K562 (cell line): ENCODE measurements around the gene FRMD1. TPM values are rescaled to one million over a fixed set of nuclear protein-coding genes. Genes with fewer than 3 reads are reported as not detected.

Experiments
- ATAC-seq: fragments of 200-7000 bp; cut with Tn5 transposase; 3 replicates; pipeline ENCODE4 v1.9.1; 2020; ENCODE audit warnings: moderate library complexity
- BruUV-seq: library from RNA; stranded (reverse); fragments of 400-500 nt; replicated peaks from 2 replicates; lab custom pipeline; 2021; lab: Mats Ljungman, UMichigan
- CTCF ChIA-PET: fragments of 300-600 bp; formaldehyde crosslinking; extraction: SDS; loops from one replicate; lab custom pipeline; 2021; ENCODE audit warnings: low intra/inter-chr PET ratio; lab: Yijun Ruan, JAX
- POLR2A ChIA-PET: fragments of 300-600, 350-650 bp; sonication (Branson Sonifier 250); formaldehyde crosslinking; extraction: SDS; loops from one replicate; lab custom pipeline; 2021; ENCODE audit warnings: antibody characterized with exemption, inconsistent platforms; lab: Yijun Ruan, JAX
- DNase-seq, 4 experiments: peaks; one replicate each; pipeline versions ENCODE4 v3.0.0 to v3.0.0-alpha.2; 2011 to 2018; ENCODE audit warnings: low spot score in 3 of 4, mixed read lengths in 3 of 4; ENCODE audit errors: extremely low read depth in 1 of 4
- FAIRE-seq: peaks from 2 replicates; lab custom pipeline; 2011; peaks lifted over from hg19 to GRCh38; lab: Jason Lieb, UNC
- H2AFZ ChIP-seq: 2 replicates; pipeline ENCODE4 v1.6.0; 2011; ENCODE audit warnings: low read depth, low read length, control low read depth, inconsistent platforms
- H3K27ac ChIP-seq: fragments of 200-600 bp; 3 replicates; pipeline ENCODE4 v1.8.0; 2011; ENCODE audit warnings: low read depth, mild to moderate bottlenecking, control low read depth, inconsistent platforms, low read length, moderate library complexity, mixed read lengths; ENCODE audit errors: extremely low read depth
- H3K27me3 ChIP-seq, 2 experiments: fragments of 300-600 bp in 1 of 2; 2 replicates in 1 of 2; 3 replicates in 1 of 2; pipeline versions ENCODE4 v1.6.0 to v1.8.0; 2011; ENCODE audit warnings: inconsistent platforms in 2 of 2, low read length in 2 of 2, mild to moderate bottlenecking in 1 of 2, mixed read lengths in 1 of 2, moderate library complexity in 1 of 2; ENCODE audit not compliant: control insufficient read depth in 2 of 2, insufficient read depth in 2 of 2
- H3K36me3 ChIP-seq: fragments of 300-600 bp; 3 replicates; pipeline ENCODE4 v1.8.0; 2011; ENCODE audit warnings: mild to moderate bottlenecking, low read length, inconsistent platforms; ENCODE audit not compliant: control insufficient read depth, insufficient read depth
- H3K4me1 ChIP-seq, 2 experiments: fragments of 200-600 bp in 1 of 2; replicated peaks in 1 of 2; 2 replicates in 1 of 2; 3 replicates in 1 of 2; pipeline versions ENCODE4 v1.5.1 to v1.8.0; 2011; ENCODE audit warnings: inconsistent platforms in 2 of 2, low read length in 2 of 2, mild to moderate bottlenecking in 1 of 2, mixed read lengths in 1 of 2, moderate library complexity in 1 of 2; ENCODE audit not compliant: control insufficient read depth in 2 of 2, insufficient read depth in 2 of 2
- H3K4me2 ChIP-seq: 2 replicates; pipeline ENCODE4 v1.6.1; 2011; ENCODE audit warnings: low read length, control low read depth, inconsistent platforms, mixed read lengths; ENCODE audit not compliant: insufficient read depth
- H3K4me3 ChIP-seq: fragments of 200-600 bp; sonication (generic), shearing (Covaris generic); 2 replicates; pipeline ENCODE4 v1.5.1; 2016; ENCODE audit warnings: control low read depth, inconsistent platforms
- H3K79me2 ChIP-seq: fragments of 200-600 bp; 3 replicates; pipeline ENCODE4 v1.8.0; 2011; ENCODE audit warnings: low read length, inconsistent platforms; ENCODE audit not compliant: control insufficient read depth, insufficient read depth
- H3K9ac ChIP-seq, 2 experiments: 2 replicates each; pipeline versions ENCODE4 v1.6.0 to v1.6.1; 2011; ENCODE audit warnings: low read depth in 2 of 2, low read length in 2 of 2, control low read depth in 1 of 2, inconsistent platforms in 1 of 2, mild to moderate bottlenecking in 1 of 2, mixed read lengths in 1 of 2; ENCODE audit not compliant: insufficient read depth in 1 of 2
- H3K9me1 ChIP-seq: one replicate; pipeline ENCODE4 v1.6.0; 2011; ENCODE audit warnings: inconsistent platforms, mild to moderate bottlenecking, low read length, moderate library complexity; ENCODE audit not compliant: control insufficient read depth, insufficient read depth
- H3K9me3 ChIP-seq: replicated peaks from 2 replicates; pipeline ENCODE4 v1.5.1; 2011; ENCODE audit warnings: low read depth, low read length, inconsistent platforms; ENCODE audit not compliant: control insufficient read depth, insufficient read depth
- H4K20me1 ChIP-seq: replicated peaks from 2 replicates; pipeline ENCODE4 v1.6.1; 2011; ENCODE audit warnings: low read length, inconsistent platforms, mixed read lengths; ENCODE audit not compliant: control insufficient read depth, insufficient read depth
- ARHGAP35 ChIP-seq: fragments of 450-650 bp; IDR thresholded peaks from 2 replicates; pipeline ENCODE4 v1.6.1; 2018; ENCODE audit not compliant: partially characterized antibody
- DLX4 ChIP-seq: fragments of 250-450 bp; sonication (Bioruptor Pico); IDR thresholded peaks from 2 replicates; pipeline ENCODE4 v1.6.1; 2021; ENCODE audit warnings: mild to moderate bottlenecking
- E2F8 ChIP-seq: fragments of 450-650 bp; IDR thresholded peaks from 2 replicates; pipeline ENCODE4 v1.7.1; 2018; ENCODE audit warnings: mild to moderate bottlenecking, low read depth; ENCODE audit not compliant: partially characterized antibody
- ELK1 ChIP-seq: sonication (generic); formaldehyde crosslinking; IDR thresholded peaks from 2 replicates; pipeline ENCODE4 v1.8.1; 2022; ENCODE audit warnings: missing genetic modification reagents
- PHF20 ChIP-seq: fragments of 450-650 bp; IDR thresholded peaks from 2 replicates; pipeline ENCODE4 v1.6.1; 2018; ENCODE audit not compliant: partially characterized antibody
- PKNOX1 ChIP-seq: fragments of 450-650 bp; IDR thresholded peaks from 2 replicates; pipeline ENCODE4 v1.6.1; 2016
- XRCC4 ChIP-seq: IDR thresholded peaks from one replicate; pipeline ENCODE4 v1.6.1; 2011; ENCODE audit not compliant: insufficient read depth, insufficient read length; ENCODE audit errors: extremely low read depth
- ZNF395 ChIP-seq: fragments of 200-800 bp; sonication (Bioruptor generic); IDR thresholded peaks from 2 replicates; pipeline ENCODE4 v1.6.1; 2017; ENCODE audit warnings: missing genetic modification characterization, missing compliant biosample characterization
- ZNF668 ChIP-seq: fragments of 250-450 bp; sonication (Bioruptor Pico); IDR thresholded peaks from 2 replicates; pipeline ENCODE4 v1.8.0; 2022; ENCODE audit warnings: mild to moderate bottlenecking, inconsistent platforms
- WGBS: fragments of 100-300 bp; shearing (Covaris generic); methylation state at CpG from one replicate; pipeline ENCODE4 v1.1.6; 2016; ENCODE audit warnings: low coverage, mixed read lengths; ENCODE audit not compliant: insufficient coverage; ENCODE audit errors: missing lambda C conversion rate; 5-methylcytosine and 5-hydroxymethylcytosine counted together
- in situ Hi-C: fragments of 300-500 bp; cut with MboI; formaldehyde crosslinking; loops from 4 replicates; pipeline ENCODE4 v1.15.0; 2018; ENCODE audit warnings: inconsistent platforms, mixed read lengths
- intact Hi-C: fragments of 100-400 bp; cut with micrococcal nuclease; formaldehyde crosslinking; loops from 2 replicates; pipeline ENCODE4 v1.14.2; 2022
- polyA plus RNA-seq, 8 experiments: library from polyadenylated mRNA; depleted of rRNA in 4 of 8; stranded (reverse) in 5 of 8; unstranded in 3 of 8; fragments of >200 nt; fragmentation: Nextera tagmentation in 2 of 8; fragmentation: Illumina TruSeq in 1 of 8; extraction: Ambion mirVana in 2 of 8; extraction: Trizol in 1 of 8; gene quantifications; 2 replicates each; pipeline versions ENCODE4 v1.2.1 to v1.2.3, GENCODE V29; 2011 to 2014; ENCODE audit warnings: inconsistent platforms in 1 of 8, missing spikeins in 1 of 8
- total RNA-seq, 7 experiments: library from RNA; depleted of rRNA in 6 of 7; stranded (reverse); fragments of >200 nt in 6 of 7; fragmentation: Illumina TruSeq in 2 of 7; extraction: Trizol in 2 of 7; gene quantifications; 2 replicates each; pipeline versions ENCODE4 v1.2.1 to v1.2.3, GENCODE V29; 2011 to 2021; ENCODE audit warnings: low replicate concordance in 1 of 7

The FRMD1 gene
- total and polyA plus RNA-seq, 9 of the 15 experiments (the other 6 are each of a cell fraction or from before 2014, with no cell fraction given), result 0.01 to 0.04 (median 0.01) TPM; not detected in 6

GRCh38 chr6:168014428-168014827 lies 64.6 kb downstream of the FRMD1 start (continued):
- no peak for TF ChIP-seq E2F8

- ChIA-PET POLR2A (interaction anchor here (0.6 kb wide), 2 partner anchors 24 to 954 kb away, joined by 3 read pairs; no protein-coding TSS in a partner anchor), CTCF (no interaction called here)
- Histone ChIP-seq H3K79me2 (no peaks in the 10 kb centered on the region), H3K27ac (no peak overlapping the region), H3K36me3 (no peaks in the 10 kb centered on the region), H3K9me3 (peaks cover 6% of the 10 kb centered on the region; the same call in 1 of the 2 replicates), H2AFZ (no peak overlapping the region), H3K9me1 (no peaks in the 10 kb centered on the region), H3K9ac (no peak overlapping the region), H3K4me2 (no peak overlapping the region), H3K4me3 (no peak overlapping the region), H3K27me3 (peaks cover 27 to 28% of the 10 kb centered on the region in 2 experiments), H4K20me1 (no peaks in the 10 kb centered on the region), H3K4me1 (no peaks in the 10 kb centered on the region)
- 2% methylated on average over 7 of the region's 7 CpGs for WGBS
- no peak for FAIRE-seq
- intact Hi-C loops (no loop called here), in situ Hi-C loops (no loop called here)
- no peak for DNase-seq
- ATAC-seq, result no peak
- TF ChIP-seq ZNF668 (no peak), ARHGAP35 (no peak), ZNF395 (CRISPR knock-in tag) (no peak), DLX4 (no peak), ELK1 (no peak), PHF20 (no peak), XRCC4 (no peak), PKNOX1 (no peak)
- BruUV-seq, result no TSS peak
Measured at GRCh38 chr6:168013250-168013915, 65.6 kb downstream of the FRMD1 start.
